Uterus (tissue), 4 donors: Measurements from ENCODE around the gene CCDC70. TPM values are rescaled to one million over a fixed set of nuclear protein-coding genes. Genes with fewer than 3 reads are reported as not detected.
"Not testable (repeated sequence)": the region's sequence is repeated elsewhere in the genome, so short reads cannot be mapped to it uniquely, and the experiment has no call there.

Experiments
- DNase-seq, 2 donors: peaks; one replicate each; pipeline ENCODE4 v3.0.0-alpha.2; 2019 to 2020
- H3K27ac ChIP-seq, 2 donors: fragments of 200-600 bp; sonication (generic); 1 replicate in 1 of 2; 2 replicates in 1 of 2; pipeline ENCODE4 v1.5.1; 2016 to 2018
- H3K27me3 ChIP-seq, 2 donors: fragments of 200-600 bp; sonication (generic); one replicate each; pipeline ENCODE4 v1.5.1; 2018 to 2019; ENCODE audit warnings: control low read depth in 1 of 2
- H3K36me3 ChIP-seq, 2 donors: fragments of 200-600 bp; sonication (generic); one replicate each; pipeline ENCODE4 v1.5.1; 2019; ENCODE audit warnings: control low read depth in 1 of 2
- H3K4me1 ChIP-seq, 2 donors: fragments of 200-600 bp; sonication (generic); one replicate each; pipeline ENCODE4 v1.5.1; 2018 to 2019; ENCODE audit warnings: control low read depth in 1 of 2
- H3K4me3 ChIP-seq, 2 donors: fragments of 200-600 bp; sonication (generic); 1 replicate in 1 of 2; 2 replicates in 1 of 2; pipeline ENCODE4 v1.5.1; 2018 to 2019; ENCODE audit warnings: mild to moderate bottlenecking in 1 of 2
- H3K9me3 ChIP-seq, 2 donors: fragments of 200-600 bp; sonication (generic); one replicate each; pipeline ENCODE4 v1.5.1; 2019; ENCODE audit warnings: control low read depth in 1 of 2
- CTCF ChIP-seq, 4 experiments: fragments of 200-600 bp in 2 of 4; fragments of 450-650 bp in 2 of 4; sonication (generic) in 2 of 4; IDR thresholded peaks; one replicate each; pipeline ENCODE4 v1.5.1; 2016 to 2019; ENCODE audit warnings: antibody characterized with exemption in 4 of 4, mild to moderate bottlenecking in 2 of 4, moderate library complexity in 1 of 4
- POLR2A ChIP-seq, 2 donors: fragments of 450-650 bp; IDR thresholded peaks; one replicate each; pipeline ENCODE4 v1.6.1; 2016; ENCODE audit warnings: antibody characterized with exemption in 2 of 2, mild to moderate bottlenecking in 1 of 2, moderate library complexity in 1 of 2
- intact Hi-C: fragments of 100-400 bp; cut with DNase I; formaldehyde crosslinking; loops from one replicate; pipeline ENCODE4 v1.15.1; 2023; ENCODE audit warnings: low total_unique reads
- total RNA-seq, 4 donors: library from RNA; depleted of rRNA in 3 of 4; stranded (reverse); fragments of >200 nt in 3 of 4; gene quantifications; one replicate each; pipeline versions ENCODE4 v1.1.0 to v1.2.4, GENCODE V29; 2014 to 2023
- donor health status: DM: yes; HTN: yes; CAD: no.

The CCDC70 gene
- total RNA-seq, 4 donors from 2014 or later, result not detected

GRCh38 chr13:51820016-51820597, 41.7 kb upstream of the CCDC70 start:
- intact Hi-C loops, result no loop called here
- no peak overlapping the region for H3K27ac ChIP-seq
- H3K9me3 ChIP-seq, result no peaks in the 10 kb centered on the region
- no peak for TF ChIP-seq CTCF (IDR thresholded peaks at IDR 0.05)
- no peak for TF ChIP-seq POLR2A (IDR thresholded peaks at IDR 0.05)
- no peaks in the 10 kb centered on the region for H3K27me3 ChIP-seq
- H3K4me3 ChIP-seq, result no peak overlapping the region
- H3K36me3 ChIP-seq, result no peaks in the 10 kb centered on the region
- no peaks in the 10 kb centered on the region for H3K4me1 ChIP-seq
- no peak for DNase-seq

GRCh38 chr13:51821606-51822005, 40.2 kb upstream of the CCDC70 start:
- no peaks in the 10 kb centered on the region for H3K36me3 ChIP-seq
- H3K4me1 ChIP-seq, result no peaks in the 10 kb centered on the region
- no peak for TF ChIP-seq POLR2A (IDR thresholded peaks at IDR 0.05)
- H3K27ac ChIP-seq, result no peak overlapping the region
- H3K27me3 ChIP-seq, result no peaks in the 10 kb centered on the region
- no peak overlapping the region for H3K4me3 ChIP-seq
- no peak for DNase-seq
- intact Hi-C loops, result no loop called here
- no peaks in the 10 kb centered on the region for H3K9me3 ChIP-seq

- Histone ChIP-seq H3K27ac (no peak overlapping the region), H3K36me3 (no peaks in the 10 kb centered on the region), H3K4me3 (no peak overlapping the region), H3K4me1 (no peaks in the 10 kb centered on the region), H3K9me3 (no peaks in the 10 kb centered on the region), H3K27me3 (no peaks in the 10 kb centered on the region)
- intact Hi-C loops, result no loop called here
- TF ChIP-seq CTCF (IDR thresholded peaks at IDR 0.05) (no peak), POLR2A (IDR thresholded peaks at IDR 0.05) (no peak)
- no peak for DNase-seq
Measured at GRCh38 chr13:51822106-51822815, 39.5 kb upstream of the CCDC70 start.

- intact Hi-C loops, result no loop called here
- Histone ChIP-seq H3K4me3 (no peak overlapping the region), H3K9me3 (no peaks in the 10 kb centered on the region), H3K36me3 (no peaks in the 10 kb centered on the region), H3K27ac (no peak overlapping the region), H3K27me3 (no peaks in the 10 kb centered on the region), H3K4me1 (no peaks in the 10 kb centered on the region)
- TF ChIP-seq POLR2A (IDR thresholded peaks at IDR 0.05) (no peak), CTCF (IDR thresholded peaks at IDR 0.05) (no peak)
- DNase-seq, result no peak
Measured at GRCh38 chr13:51823359-51823758, 38.4 kb upstream of the CCDC70 start.

GRCh38 chr13:51823863-51824262, 37.9 kb upstream of the CCDC70 start:
- Histone ChIP-seq H3K4me1 (no peaks in the 10 kb centered on the region), H3K4me3 (no peak overlapping the region), H3K27me3 (no peaks in the 10 kb centered on the region), H3K9me3 (no peaks in the 10 kb centered on the region), H3K27ac (no peak overlapping the region), H3K36me3 (no peaks in the 10 kb centered on the region)
- intact Hi-C loops, result no loop called here
- no peak for DNase-seq
- TF ChIP-seq POLR2A (IDR thresholded peaks at IDR 0.05), result no peak
- no peak for TF ChIP-seq CTCF (IDR thresholded peaks at IDR 0.05)

GRCh38 chr13:51824712-51825111, 37.1 kb upstream of the CCDC70 start:
- peak overlapping the region; percentile 63 to 69 for H3K27ac ChIP-seq
- DNase-seq, H3K9me3 ChIP-seq, H3K4me3 ChIP-seq, H3K27me3 ChIP-seq, H3K4me1 ChIP-seq, intact Hi-C loops, H3K36me3 ChIP-seq: not testable (repeated sequence)
